Measurements from ENCODE around the gene NCOA1. TPM values are rescaled to one million over a fixed set of nuclear protein-coding genes. Genes with fewer than 3 reads are reported as not detected.
"Not testable (repeated sequence)": the region's sequence is repeated elsewhere in the genome, so short reads cannot be mapped to it uniquely, and the experiment has no call there.

NCOA1 gene
- total RNA-seq, 2 donors from 2014 or later, result 20.1 to 22.6 TPM

- H3K36me3 ChIP-seq (ENCODE audit: control insufficient read depth, insufficient read depth, low read length); DNase-seq; H3K4me1 ChIP-seq (ENCODE audit: control insufficient read depth, insufficient read depth, low read length); H3K27ac Mint-ChIP-seq; H3K4me3 Mint-ChIP-seq; H3K9ac ChIP-seq (ENCODE audit: extremely low read depth, low read length, poor library complexity, severe bottlenecking); H3K36me3 Mint-ChIP-seq (ENCODE audit: low read depth); H3K4me3 ChIP-seq (ENCODE audit: low read length); H3K4me1 Mint-ChIP-seq; H3K27me3 ChIP-seq (ENCODE audit: control insufficient read depth, insufficient read depth, low read length, poor library complexity, severe bottlenecking); H3K27me3 Mint-ChIP-seq (ENCODE audit: insufficient read depth); H3K27ac ChIP-seq (ENCODE audit: low read depth, low read length): not testable (repeated sequence)
- WGBS, 2 experiments (ENCODE audit: insufficient coverage in 1 of 2, insufficient read length in 1 of 2), result 94 to 97% methylated on average over 3 of the region's 3 CpGs
- H3K9me3 ChIP-seq (ENCODE audit: control insufficient read depth, low read length), result peaks cover 20% of the 10 kb centered on the region
- H3K9me3 Mint-ChIP-seq, result peaks cover 31% of the 10 kb centered on the region
These were observed 42.5 kb downstream of the NCOA1 start for GRCh38 chr2:24533574-24533973.

- H3K36me3 Mint-ChIP-seq (ENCODE audit: low read depth), result peaks cover 4% of the 10 kb centered on the region
- no peak for TF ChIP-seq CTCF (conservative IDR thresholded peaks at IDR 0.05)
- no peak overlapping the region for H3K4me3 Mint-ChIP-seq
These were observed 47.7 kb downstream of the NCOA1 start for GRCh38 chr2:24538720-24539119.

GRCh38 chr2:24539258-24539657, 48.2 kb downstream of the NCOA1 start:
- H3K4me3 ChIP-seq (ENCODE audit: low read length), result no peak overlapping the region
- no peak overlapping the region for H3K27ac ChIP-seq (ENCODE audit: low read depth, low read length)
- H3K4me1 Mint-ChIP-seq, result no peaks in the 10 kb centered on the region
- no peak overlapping the region for H3K4me3 Mint-ChIP-seq
- H3K9me3 Mint-ChIP-seq, result peaks cover 19% of the 10 kb centered on the region
- no peaks in the 10 kb centered on the region for H3K27me3 Mint-ChIP-seq (ENCODE audit: insufficient read depth)
- peaks cover 7% of the 10 kb centered on the region for H3K36me3 Mint-ChIP-seq (ENCODE audit: low read depth)
- H3K36me3 ChIP-seq (ENCODE audit: control insufficient read depth, insufficient read depth, low read length), result no peaks in the 10 kb centered on the region
- no peak for TF ChIP-seq CTCF (conservative IDR thresholded peaks at IDR 0.05)
- 94% methylated on average over 1 of the region's 1 CpG; no CpG with 5 or more reads in 1 of the 2 experiments for WGBS, 2 experiments (ENCODE audit: insufficient coverage in 1 of 2, insufficient read length in 1 of 2)
- H3K27me3 ChIP-seq (ENCODE audit: control insufficient read depth, insufficient read depth, low read length, poor library complexity, severe bottlenecking), result no peaks in the 10 kb centered on the region
- H3K9ac ChIP-seq (ENCODE audit: extremely low read depth, low read length, poor library complexity, severe bottlenecking), result no peak overlapping the region
- peaks cover 23% of the 10 kb centered on the region for H3K9me3 ChIP-seq (ENCODE audit: control insufficient read depth, low read length)
- DNase-seq, result no peak
- H3K4me1 ChIP-seq (ENCODE audit: control insufficient read depth, insufficient read depth, low read length), result no peaks in the 10 kb centered on the region
- no peak overlapping the region for H3K27ac Mint-ChIP-seq

More at GRCh38 chr2:24538720-24539119, 47.7 kb downstream of the NCOA1 start:
- H3K27ac ChIP-seq (ENCODE audit: low read depth, low read length), result no peak overlapping the region
- no peaks in the 10 kb centered on the region for H3K4me1 ChIP-seq (ENCODE audit: control insufficient read depth, insufficient read depth, low read length)
- H3K4me3 ChIP-seq (ENCODE audit: low read length), result no peak overlapping the region
- no peak for DNase-seq
- WGBS, 2 experiments (ENCODE audit: insufficient coverage in 1 of 2, insufficient read length in 1 of 2), result 93 to 96% methylated on average over 4 of the region's 4 CpGs
- Mint-ChIP-seq H3K27me3 (ENCODE audit: insufficient read depth) (no peaks in the 10 kb centered on the region), H3K4me1 (no peaks in the 10 kb centered on the region), H3K9me3 (peaks cover 13% of the 10 kb centered on the region), H3K27ac (no peak overlapping the region)
- no peaks in the 10 kb centered on the region for H3K36me3 ChIP-seq (ENCODE audit: control insufficient read depth, insufficient read depth, low read length)
- H3K9me3 ChIP-seq (ENCODE audit: control insufficient read depth, low read length), result peaks cover 17% of the 10 kb centered on the region
- H3K27me3 ChIP-seq (ENCODE audit: control insufficient read depth, insufficient read depth, low read length, poor library complexity, severe bottlenecking), result no peaks in the 10 kb centered on the region
- no peak overlapping the region for H3K9ac ChIP-seq (ENCODE audit: extremely low read depth, low read length, poor library complexity, severe bottlenecking)

- no peak for TF ChIP-seq CTCF (conservative IDR thresholded peaks at IDR 0.05)
- peaks cover 27% of the 10 kb centered on the region for H3K9me3 Mint-ChIP-seq
These were observed 49.0 kb downstream of the NCOA1 start for GRCh38 chr2:24540011-24540477.

More at GRCh38 chr2:24540011-24540477, 49.0 kb downstream of the NCOA1 start:
- WGBS, 2 experiments (ENCODE audit: insufficient coverage in 1 of 2, insufficient read length in 1 of 2), result 86 to 100% methylated on average over 2 of the region's 2 CpGs
- H3K36me3 Mint-ChIP-seq (ENCODE audit: low read depth), result peaks cover 12% of the 10 kb centered on the region
- no peaks in the 10 kb centered on the region for H3K4me1 ChIP-seq (ENCODE audit: control insufficient read depth, insufficient read depth, low read length)
- H3K4me3 Mint-ChIP-seq, result no peak overlapping the region
- no peaks in the 10 kb centered on the region for H3K36me3 ChIP-seq (ENCODE audit: control insufficient read depth, insufficient read depth, low read length)
- no peak overlapping the region for H3K9ac ChIP-seq (ENCODE audit: extremely low read depth, low read length, poor library complexity, severe bottlenecking)
- H3K27me3 Mint-ChIP-seq (ENCODE audit: insufficient read depth), result no peaks in the 10 kb centered on the region
- no peak overlapping the region for H3K27ac Mint-ChIP-seq
- DNase-seq, result no peak
- no peak overlapping the region for H3K27ac ChIP-seq (ENCODE audit: low read depth, low read length)
- peaks cover 31% of the 10 kb centered on the region for H3K9me3 ChIP-seq (ENCODE audit: control insufficient read depth, low read length)
- no peaks in the 10 kb centered on the region for H3K4me1 Mint-ChIP-seq
- H3K27me3 ChIP-seq (ENCODE audit: control insufficient read depth, insufficient read depth, low read length, poor library complexity, severe bottlenecking), result no peaks in the 10 kb centered on the region
- H3K4me3 ChIP-seq (ENCODE audit: low read length), result no peak overlapping the region

All from endodermal cell (in vitro differentiated cells).